Heart left ventricle (tissue), 16 donors: Measurements from ENCODE around the gene CYP2E1. TPM values are rescaled to one million over a fixed set of nuclear protein-coding genes. Genes with fewer than 3 reads are reported as not detected.
A peak's percentile ranks its signal among the peaks of the same experiment; 100 is the strongest.
"Not testable (repeated sequence)": the region's sequence is repeated elsewhere in the genome, so short reads cannot be mapped to it uniquely, and the experiment has no call there.

Source experiments
- ATAC-seq, 4 donors: fragments of 200-7000 bp; cut with Tn5 transposase; one replicate each; pipeline ENCODE4 v1.9.1; 2020 to 2022; ENCODE audit warnings: moderate library complexity in 4 of 4, mild to moderate bottlenecking in 3 of 4, moderate number of reproducible peaks in 1 of 4
- DNase-seq, 5 donors: peaks; one replicate each; pipeline ENCODE4 v3.0.0-alpha.2; 2020
- H3K27ac ChIP-seq, 12 donors: fragments of 200-600 bp; sonication (generic) in 4 of 12; one replicate each; pipeline versions ENCODE4 v1.5.0 to v1.8.0; 2016 to 2022; ENCODE audit warnings: mild to moderate bottlenecking in 2 of 12
- H3K27me3 ChIP-seq, 9 donors: fragments of 200-600 bp; sonication (generic) in 2 of 9; one replicate each; pipeline versions ENCODE4 v1.5.1 to v1.8.0; 2016 to 2022; ENCODE audit warnings: mild to moderate bottlenecking in 3 of 9
- H3K36me3 ChIP-seq, 9 donors: fragments of 200-600 bp; sonication (generic) in 2 of 9; one replicate each; pipeline versions ENCODE4 v1.5.0 to v1.8.0; 2018 to 2022; ENCODE audit warnings: mild to moderate bottlenecking in 2 of 9
- H3K4me1 ChIP-seq, 12 donors: fragments of 200-600 bp; sonication (generic) in 4 of 12; one replicate each; pipeline versions ENCODE4 v1.5.0 to v1.8.0; 2016 to 2022; ENCODE audit warnings: mild to moderate bottlenecking in 3 of 12
- H3K4me3 ChIP-seq, 12 donors: fragments of 200-600 bp; sonication (generic) in 4 of 12; one replicate each; pipeline versions ENCODE4 v1.5.0 to v1.8.0; 2017 to 2022; ENCODE audit warnings: mild to moderate bottlenecking in 9 of 12, moderate library complexity in 4 of 12
- H3K9me3 ChIP-seq, 12 donors: fragments of 200-600 bp; sonication (generic) in 4 of 12; one replicate each; pipeline versions ENCODE4 v1.5.0 to v1.8.0; 2016 to 2022; ENCODE audit warnings: mild to moderate bottlenecking in 1 of 12
- CTCF ChIP-seq, 12 donors: fragments of 200-600 bp; sonication (generic) in 4 of 12; IDR thresholded peaks; one replicate each; pipeline versions ENCODE4 v1.5.0 to v1.8.0; 2018 to 2022; ENCODE audit warnings: antibody characterized with exemption in 12 of 12, mild to moderate bottlenecking in 5 of 12
- POLR2A ChIP-seq, 2 donors: fragments of 450-650 bp; IDR thresholded peaks; one replicate each; pipeline ENCODE4 v1.6.1; 2017; ENCODE audit warnings: antibody characterized with exemption in 2 of 2, mild to moderate bottlenecking in 2 of 2, moderate library complexity in 2 of 2
- WGBS, 4 donors: extraction: QIAGEN DNeasy Blood & Tissue Kit in 2 of 4; methylation state at CpG; one replicate each; pipeline versions ENCODE4 v1.1.5 to v1.1.7; 2013 to 2018; 5-methylcytosine and 5-hydroxymethylcytosine counted together
- intact Hi-C, 10 donors: fragments of 100-400 bp; cut with DNase I; formaldehyde crosslinking; loops; one replicate each; pipeline versions ENCODE4 v1.11.1 to v1.14.2; 2022
- polyA plus RNA-seq, 2 donors: library from polyadenylated mRNA; stranded (reverse); fragments of 200-250 nt; gene quantifications; one replicate each; pipeline ENCODE4 v1.2.3, GENCODE V29; 2013
- total RNA-seq, 9 donors: library from RNA; depleted of rRNA in 2 of 9; stranded (reverse); fragments of >200 nt in 2 of 9; fragmentation: NEBNext Ultra II Directional in 3 of 9; extraction: Animal tissue kit (Norgen Biotek cat#: 25700) in 3 of 9; gene quantifications; one replicate each; pipeline versions ENCODE4 v1.1.0 to v1.2.4, GENCODE V29; 2016 to 2023
- donor health status: ischemic (EF 13 %, LVEDD 7.1; RV severe dilation, severe dysfunction).
- donor health status: healthy with polysubstance abuse.
- donor health status: DM: no; HTN: yes; CAD: no.
- donor health status: DM: no; HTN: no; CAD: no.
- donor health status: ischemic (EF 25% LVEDD 6.9; RV normal size, moderate dysfunction).
- donor health status: ischemic (EF 25% LVEDD 5.7; RV mildly dilated, moderate dysfunction).
- donor health status: healthy.
- donor health status: DM: yes; HTN: yes; CAD: no.
- donor health status: ischemic (EF 35%, LVEDD 5.7; RV mildly dilated, moderate dysfunction).
- donor health status: nonischemic (EF 11% LVEDD 7.7; RV severe dilation, severe dysfunction).
- donor health status: DM: yes; HTN: yes; CAD: no.
- donor health status: PGD.
- donor health status: ischemic (EF 29% LVEDD 5.4; RV normal size, mild dysfunction).
- donor health status: nonischemic (EF 23%, LVEDD 6.1; RV moderate dilation, normal function).

CYP2E1 gene
- total and polyA plus RNA-seq, 11 donors, result 0.43 to 2.2 (median 0.82) TPM; not detected in 2

- no peak for ATAC-seq
- H3K9me3 ChIP-seq, result peaks cover 0 to 68% (median 30%) of the 10 kb centered on the region in 12 donors
These were observed 40.1 kb upstream of the CYP2E1 start for GRCh38 chr10:133487085-133487484.

DNA sequence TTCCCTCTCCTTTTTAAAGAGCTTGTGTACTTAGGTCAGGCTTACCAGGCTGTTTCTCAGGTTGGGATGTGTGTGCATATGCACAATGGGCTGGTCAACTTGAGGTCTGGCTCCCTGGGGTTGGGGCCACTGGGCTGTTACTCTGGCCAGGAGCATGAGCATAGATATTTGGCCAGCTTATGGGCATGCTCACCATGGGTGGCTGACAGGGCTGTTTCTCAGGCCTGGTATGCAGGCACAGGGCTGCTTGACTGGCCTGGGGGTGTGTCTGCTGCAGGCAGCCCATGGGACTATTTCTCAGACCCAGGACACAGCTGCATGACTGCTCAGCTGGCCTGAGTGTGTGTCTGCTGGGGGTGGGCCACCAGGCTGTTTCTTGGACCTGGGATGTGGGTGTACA is 38.8 kb upstream of the CYP2E1 start:
- Histone ChIP-seq H3K27me3 (no peaks in the 10 kb centered on the region), H3K4me1 (no peaks in the 10 kb centered on the region), H3K9me3 (peaks cover 0 to 56% (median 30%) of the 10 kb centered on the region in 12 donors), H3K36me3 (no peaks in the 10 kb centered on the region), H3K27ac (no peak overlapping the region), H3K4me3 (no peak overlapping the region)
- no peak for ATAC-seq
- intact Hi-C loops, result no loop called here
- TF ChIP-seq POLR2A (IDR thresholded peaks at IDR 0.05), result no peak
- TF ChIP-seq CTCF (IDR thresholded peaks at IDR 0.05), result no peak
- DNase-seq, result no peak

More at GRCh38 chr10:133487085-133487484, 40.1 kb upstream of the CYP2E1 start:
- Histone ChIP-seq H3K27me3 (no peaks in the 10 kb centered on the region), H3K27ac (no peak overlapping the region), H3K36me3 (no peaks in the 10 kb centered on the region), H3K4me3 (no peak overlapping the region), H3K4me1 (no peaks in the 10 kb centered on the region)
- intact Hi-C loops, result no loop called here
- no peak for TF ChIP-seq CTCF (IDR thresholded peaks at IDR 0.05)
- no peak for TF ChIP-seq POLR2A (IDR thresholded peaks at IDR 0.05)
- DNase-seq, result no peak

DNA sequence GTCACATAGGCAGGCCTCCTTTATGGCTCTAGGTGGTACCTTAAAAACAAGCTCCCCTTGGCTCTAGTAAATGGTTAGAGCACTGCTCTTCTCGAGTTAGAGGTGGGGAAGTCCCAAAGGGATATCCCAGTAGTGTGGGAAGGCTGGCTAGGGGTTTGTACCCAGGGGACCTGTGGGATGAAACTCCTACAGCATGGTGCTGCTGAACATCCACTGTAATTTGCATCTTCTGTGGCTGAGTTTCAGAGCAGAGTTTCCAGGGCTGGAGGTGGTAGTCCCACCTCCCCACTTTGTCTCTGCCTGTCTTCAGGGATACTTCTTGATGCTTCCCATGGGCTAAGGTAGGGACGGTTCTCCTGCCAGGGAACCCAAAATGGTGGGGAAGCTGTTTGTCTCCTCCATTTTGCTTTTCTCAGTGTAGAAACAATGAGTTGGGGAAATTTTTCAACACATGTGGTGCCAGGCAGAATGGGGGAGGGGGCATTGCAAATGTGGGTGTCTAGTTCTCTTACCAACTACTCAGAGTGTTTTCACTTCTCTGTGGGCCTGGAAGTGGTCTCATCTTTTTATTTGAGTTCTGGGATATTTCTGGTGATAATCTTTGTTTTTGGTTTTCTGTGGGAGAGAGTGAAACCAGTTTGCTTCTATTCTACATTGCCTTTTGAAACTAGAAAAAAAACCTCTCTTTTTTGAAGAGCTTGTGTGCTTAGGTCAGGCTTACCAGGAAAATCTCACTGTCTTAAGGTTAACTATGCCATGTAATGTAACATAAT is 37.2 kb upstream of the CYP2E1 start:
- TF ChIP-seq POLR2A (IDR thresholded peaks at IDR 0.05) (no peak), CTCF (IDR thresholded peaks at IDR 0.05) (no peak)
- DNase-seq, result no peak
- no peak overlapping the region for H3K27ac ChIP-seq
- no peak overlapping the region for H3K4me3 ChIP-seq
- intact Hi-C loops, result no loop called here
- H3K4me1 ChIP-seq, result no peaks in the 10 kb centered on the region
- peaks cover 0 to 40% (median 23%) of the 10 kb centered on the region in 12 donors for H3K9me3 ChIP-seq
- WGBS, 4 donors, result 44 to 70% (median 55%) methylated on average over 2 of the region's 2 CpGs
- H3K27me3 ChIP-seq, result no peaks in the 10 kb centered on the region
- no peak for ATAC-seq
- no peaks in the 10 kb centered on the region for H3K36me3 ChIP-seq

DNA sequence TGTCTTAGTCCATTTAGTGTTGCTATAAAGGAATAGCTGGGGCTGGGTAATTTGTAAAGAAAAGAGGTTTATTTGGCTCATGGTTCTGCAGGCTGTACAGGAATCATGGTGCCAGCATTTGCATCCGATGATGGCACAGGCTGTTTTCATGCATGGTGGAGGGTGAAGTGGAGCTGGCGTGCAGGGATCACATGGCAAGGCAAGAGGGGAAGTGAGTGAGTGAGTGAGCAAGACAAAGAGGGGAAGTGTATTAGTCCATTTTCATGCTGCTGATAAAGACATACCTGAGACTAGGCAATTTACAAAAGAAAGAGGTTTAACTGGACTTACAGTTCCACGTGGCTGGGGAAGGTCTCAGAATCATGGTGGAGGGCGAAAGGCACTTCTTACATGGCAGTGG is 33.6 kb upstream of the CYP2E1 start:
- H3K27me3 ChIP-seq, DNase-seq, ATAC-seq, intact Hi-C loops, H3K4me3 ChIP-seq, H3K36me3 ChIP-seq, H3K4me1 ChIP-seq, H3K27ac ChIP-seq: not testable (repeated sequence)
- H3K9me3 ChIP-seq, result peaks cover 0 to 17% (median 3%) of the 10 kb centered on the region in 12 donors
- 62 to 73% (median 69%) methylated on average over 4 of the region's 4 CpGs for WGBS, 4 donors

- H3K4me1 ChIP-seq, H3K4me3 ChIP-seq, H3K27ac ChIP-seq, H3K36me3 ChIP-seq, H3K27me3 ChIP-seq, DNase-seq, ATAC-seq, intact Hi-C loops: not testable (repeated sequence)
- WGBS, 4 donors, result 48 to 58% (median 53%) methylated on average over 6 of the region's 6 CpGs
- TF ChIP-seq CTCF (IDR thresholded peaks at IDR 0.05), result peak in 9 of 12 donors; percentile 10 to 31 (median 19)
- peaks cover 0 to 22% (median 4%) of the 10 kb centered on the region in 12 donors for H3K9me3 ChIP-seq
These were observed 29.8 kb upstream of the CYP2E1 start for GRCh38 chr10:133497363-133497762.

DNA sequence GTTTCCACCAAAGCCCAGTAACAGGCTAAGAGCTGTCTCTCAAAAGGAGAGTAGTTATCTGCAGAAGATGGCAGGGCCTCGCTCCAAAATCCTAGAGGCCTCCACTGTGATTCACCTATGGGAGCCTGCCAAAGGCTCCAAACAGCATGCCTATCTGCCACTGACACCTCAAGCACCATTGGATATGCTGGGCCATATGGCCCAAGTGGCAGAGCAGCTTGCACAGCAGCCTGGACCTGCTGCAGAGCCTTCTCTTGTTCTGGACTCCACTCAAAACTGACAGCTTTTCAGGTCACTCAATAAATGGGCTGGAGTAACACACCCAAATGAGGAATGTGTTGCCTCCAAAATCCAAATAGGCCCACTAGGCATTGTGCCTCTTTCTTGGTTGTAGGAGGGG is 28.0 kb upstream of the CYP2E1 start:
- 50 to 80% (median 57%) methylated on average over 1 of the region's 1 CpG for WGBS, 4 donors
- H3K27ac ChIP-seq, ATAC-seq, H3K27me3 ChIP-seq, H3K4me1 ChIP-seq, H3K4me3 ChIP-seq, H3K36me3 ChIP-seq, DNase-seq, intact Hi-C loops: not testable (repeated sequence)
- H3K9me3 ChIP-seq, result peaks cover 0 to 26% (median 4%) of the 10 kb centered on the region in 12 donors

DNA sequence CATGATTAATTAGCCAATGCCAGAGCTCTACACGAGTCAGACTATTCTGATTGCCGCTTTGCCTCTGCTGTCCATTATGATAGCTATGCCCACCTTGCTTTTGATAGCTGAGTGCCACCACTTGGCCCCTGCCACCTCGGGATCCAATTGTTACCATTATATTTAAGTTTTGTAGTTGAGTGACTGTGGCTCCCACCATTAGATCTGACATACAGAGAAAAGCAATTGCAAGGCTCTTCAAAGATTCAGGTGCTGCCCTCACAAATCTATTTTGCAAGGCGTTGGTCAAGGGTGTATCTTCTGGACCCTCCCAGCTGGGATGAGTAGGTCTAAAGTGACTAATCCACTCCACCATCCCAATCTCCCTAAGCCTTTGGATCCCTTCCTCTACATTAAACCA is 26.3 kb upstream of the CYP2E1 start:
- H3K4me3 ChIP-seq, ATAC-seq, H3K4me1 ChIP-seq, intact Hi-C loops, DNase-seq, H3K27ac ChIP-seq, H3K36me3 ChIP-seq, H3K27me3 ChIP-seq: not testable (repeated sequence)
- H3K9me3 ChIP-seq, result peaks cover 0 to 26% (median 4%) of the 10 kb centered on the region in 12 donors
- 55 to 69% (median 61%) methylated on average over 4 of the region's 4 CpGs for WGBS, 4 donors
